Fibroblast of lung (primary cell): ENCODE results near the gene ANKRD44. TPM values are rescaled to one million over a fixed set of nuclear protein-coding genes. Genes with fewer than 3 reads are reported as not detected.

ENCODE experiments used
- DNase-seq, 2 donors: peaks; one replicate each; pipeline versions ENCODE4 v3.0.0 to v3.0.0-alpha.2; 2010; ENCODE audit warnings: low read depth in 2 of 2
- H2AFZ ChIP-seq: 2 replicates; pipeline ENCODE4 v1.5.1; 2012; ENCODE audit warnings: low read length, control low read depth, inconsistent platforms
- H3K27ac ChIP-seq: 2 replicates; pipeline ENCODE4 v1.5.1; 2011; ENCODE audit warnings: low read length, control low read depth; ENCODE audit not compliant: insufficient read depth
- H3K27me3 ChIP-seq: 2 replicates; pipeline ENCODE4 v1.5.1; 2011; ENCODE audit warnings: mild to moderate bottlenecking, low read length; ENCODE audit not compliant: control insufficient read depth, insufficient read depth
- H3K36me3 ChIP-seq: 2 replicates; pipeline ENCODE4 v1.5.1; 2011; ENCODE audit warnings: low read length; ENCODE audit not compliant: control insufficient read depth, insufficient read depth
- H3K4me1 ChIP-seq: 2 replicates; pipeline ENCODE4 v1.5.1; 2011; ENCODE audit warnings: low read length; ENCODE audit not compliant: control insufficient read depth, insufficient read depth; ENCODE audit errors: extremely low read depth
- H3K4me2 ChIP-seq: 2 replicates; pipeline ENCODE4 v1.5.1; 2011; ENCODE audit warnings: low read length, control low read depth; ENCODE audit not compliant: insufficient read depth; ENCODE audit errors: extremely low read depth
- H3K4me3 ChIP-seq, 4 experiments: fragments of 200-600 bp in 1 of 4; sonication (generic) in 1 of 4; replicated peaks in 1 of 4; 2 replicates each; pipeline ENCODE4 v1.5.1; 2011 to 2016; ENCODE audit warnings: low read length in 4 of 4, low read depth in 3 of 4, mild to moderate bottlenecking in 3 of 4, control low read depth in 2 of 4, inconsistent platforms in 1 of 4, mixed read lengths in 1 of 4; ENCODE audit not compliant: insufficient read depth in 1 of 4; ENCODE audit errors: control extremely low read depth in 1 of 4
- H3K79me2 ChIP-seq: 2 replicates; pipeline ENCODE4 v1.5.1; 2012; ENCODE audit warnings: mild to moderate bottlenecking, low read length, inconsistent platforms; ENCODE audit not compliant: control insufficient read depth, insufficient read depth
- H3K9ac ChIP-seq: 2 replicates; pipeline ENCODE4 v1.5.1; 2011; ENCODE audit warnings: mild to moderate bottlenecking, low read length, control low read depth; ENCODE audit not compliant: insufficient read depth
- H3K9me3 ChIP-seq: 2 replicates; pipeline ENCODE4 v1.5.1; 2012; ENCODE audit warnings: low read depth, low read length; ENCODE audit not compliant: control insufficient read depth, insufficient read depth
- H4K20me1 ChIP-seq: 2 replicates; pipeline ENCODE4 v1.5.1; 2011; ENCODE audit warnings: low read length; ENCODE audit not compliant: control insufficient read depth, insufficient read depth; ENCODE audit errors: extremely low read depth
- EZH2 ChIP-seq: IDR thresholded peaks from 2 replicates; pipeline ENCODE4 v1.5.1; 2012; ENCODE audit warnings: low read length, control low read depth, mild to moderate bottlenecking; ENCODE audit errors: missing control alignments
- polyA plus RNA-seq, 2 donors: library from polyadenylated mRNA; depleted of rRNA in 1 of 2; stranded (reverse) in 1 of 2; unstranded in 1 of 2; fragments of >200 nt; gene quantifications; 2 replicates each; pipeline ENCODE4 v1.2.1, GENCODE V29; 2011 to 2012; ENCODE audit warnings: missing spikeins in 1 of 2
- total RNA-seq: library from RNA; depleted of rRNA; stranded (reverse); fragments of >200 nt; gene quantifications from 2 replicates; pipeline ENCODE4 v1.2.1, GENCODE V29; 2014
- TF ChIP-seq, protein P1 (sequence below), 2 donors: IDR thresholded peaks in 1 of 2; conservative IDR thresholded peaks in 1 of 2; 1 replicate in 1 of 2; 2 replicates in 1 of 2; pipeline ENCODE4 v1.5.1; 2011 to 2012; ENCODE audit warnings: low read length in 2 of 2, control low read depth in 1 of 2, inconsistent platforms in 1 of 2, low read depth in 1 of 2, mild to moderate bottlenecking in 1 of 2

The ANKRD44 gene
- total and polyA plus RNA-seq, 2 donors (not counting 1 experiment from before 2014, with no cell fraction given) = 7.6 to 9.7 TPM

DNA sequence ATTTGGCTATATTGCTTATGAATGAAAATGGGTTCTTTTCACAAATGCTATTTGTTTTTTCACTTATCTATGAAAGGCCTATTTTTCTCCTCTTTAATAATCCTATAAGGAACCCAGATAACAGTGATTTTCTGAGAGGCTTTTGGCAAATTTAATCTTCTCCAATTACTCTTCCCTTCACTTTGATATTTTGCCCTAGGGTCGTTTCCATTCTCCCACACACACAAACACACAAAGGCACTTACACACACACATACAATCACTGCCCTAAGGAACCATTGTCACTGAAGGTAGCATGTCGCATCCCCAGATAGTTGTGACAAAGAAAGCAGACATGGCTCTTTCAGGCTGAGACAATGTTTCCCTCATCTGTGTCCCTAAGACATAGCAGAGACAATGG, 213.9 kb downstream of the ANKRD44 start:
- H3K79me2 ChIP-seq = no peaks in the 10 kb centered on the region
- TF ChIP-seq, protein P1, sequence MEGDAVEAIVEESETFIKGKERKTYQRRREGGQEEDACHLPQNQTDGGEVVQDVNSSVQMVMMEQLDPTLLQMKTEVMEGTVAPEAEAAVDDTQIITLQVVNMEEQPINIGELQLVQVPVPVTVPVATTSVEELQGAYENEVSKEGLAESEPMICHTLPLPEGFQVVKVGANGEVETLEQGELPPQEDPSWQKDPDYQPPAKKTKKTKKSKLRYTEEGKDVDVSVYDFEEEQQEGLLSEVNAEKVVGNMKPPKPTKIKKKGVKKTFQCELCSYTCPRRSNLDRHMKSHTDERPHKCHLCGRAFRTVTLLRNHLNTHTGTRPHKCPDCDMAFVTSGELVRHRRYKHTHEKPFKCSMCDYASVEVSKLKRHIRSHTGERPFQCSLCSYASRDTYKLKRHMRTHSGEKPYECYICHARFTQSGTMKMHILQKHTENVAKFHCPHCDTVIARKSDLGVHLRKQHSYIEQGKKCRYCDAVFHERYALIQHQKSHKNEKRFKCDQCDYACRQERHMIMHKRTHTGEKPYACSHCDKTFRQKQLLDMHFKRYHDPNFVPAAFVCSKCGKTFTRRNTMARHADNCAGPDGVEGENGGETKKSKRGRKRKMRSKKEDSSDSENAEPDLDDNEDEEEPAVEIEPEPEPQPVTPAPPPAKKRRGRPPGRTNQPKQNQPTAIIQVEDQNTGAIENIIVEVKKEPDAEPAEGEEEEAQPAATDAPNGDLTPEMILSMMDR (conservative IDR thresholded peaks at IDR 0.05 in 1 of 2, IDR thresholded peaks at IDR 0.05 in 1 of 2; ENCODE audit: low read depth in 1 of 2, low read length in 2 of 2) = no peak
- no peak for TF ChIP-seq EZH2
- no peak overlapping the region for H3K4me2 ChIP-seq
- H3K9me3 ChIP-seq = no peaks in the 10 kb centered on the region
- H3K9ac ChIP-seq = no peak overlapping the region
- H3K36me3 ChIP-seq = no peaks in the 10 kb centered on the region
- H3K4me3 ChIP-seq = no peak overlapping the region
- H2AFZ ChIP-seq = no peak overlapping the region
- no peak overlapping the region for H3K27ac ChIP-seq
- peaks cover 5% of the 10 kb centered on the region for H3K4me1 ChIP-seq
- DNase-seq = no peak
- no peaks in the 10 kb centered on the region for H4K20me1 ChIP-seq
- no peaks in the 10 kb centered on the region for H3K27me3 ChIP-seq

DNA sequence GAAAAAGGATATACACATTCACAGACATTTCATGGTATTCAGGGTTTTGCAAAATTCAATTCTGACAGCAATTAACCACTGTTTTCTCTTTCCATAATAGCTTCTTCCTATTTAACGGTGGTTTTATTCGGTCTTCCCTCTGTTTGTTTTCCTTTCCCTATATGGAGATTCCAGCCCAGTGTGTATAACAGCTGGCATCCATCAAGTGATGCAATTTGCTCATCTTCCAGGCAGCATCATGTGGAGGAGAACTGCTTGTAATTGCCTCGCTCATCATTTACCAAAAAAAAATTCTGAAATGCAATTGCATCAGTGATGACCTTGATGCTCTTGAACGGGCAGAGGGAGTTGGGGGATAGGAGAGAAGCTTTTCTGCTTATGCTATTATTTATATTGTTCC, 218.1 kb downstream of the ANKRD44 start:
- Histone ChIP-seq H3K79me2 (no peaks in the 10 kb centered on the region), H3K36me3 (no peaks in the 10 kb centered on the region), H2AFZ (no peak overlapping the region), H3K4me3 (peak overlapping the region in 1 of 4 experiments; percentile 3), H3K9me3 (no peaks in the 10 kb centered on the region), H3K4me2 (no peak overlapping the region), H3K27me3 (no peaks in the 10 kb centered on the region), H3K4me1 (no peaks in the 10 kb centered on the region), H3K27ac (no peak overlapping the region), H4K20me1 (no peaks in the 10 kb centered on the region), H3K9ac (no peak overlapping the region)
- peak; percentile 75 to 94 for DNase-seq
- TF ChIP-seq, protein P1 (conservative IDR thresholded peaks at IDR 0.05 in 1 of 2, IDR thresholded peaks at IDR 0.05 in 1 of 2; ENCODE audit: low read depth in 1 of 2, low read length in 2 of 2) = no peak
- no peak for TF ChIP-seq EZH2

DNA sequence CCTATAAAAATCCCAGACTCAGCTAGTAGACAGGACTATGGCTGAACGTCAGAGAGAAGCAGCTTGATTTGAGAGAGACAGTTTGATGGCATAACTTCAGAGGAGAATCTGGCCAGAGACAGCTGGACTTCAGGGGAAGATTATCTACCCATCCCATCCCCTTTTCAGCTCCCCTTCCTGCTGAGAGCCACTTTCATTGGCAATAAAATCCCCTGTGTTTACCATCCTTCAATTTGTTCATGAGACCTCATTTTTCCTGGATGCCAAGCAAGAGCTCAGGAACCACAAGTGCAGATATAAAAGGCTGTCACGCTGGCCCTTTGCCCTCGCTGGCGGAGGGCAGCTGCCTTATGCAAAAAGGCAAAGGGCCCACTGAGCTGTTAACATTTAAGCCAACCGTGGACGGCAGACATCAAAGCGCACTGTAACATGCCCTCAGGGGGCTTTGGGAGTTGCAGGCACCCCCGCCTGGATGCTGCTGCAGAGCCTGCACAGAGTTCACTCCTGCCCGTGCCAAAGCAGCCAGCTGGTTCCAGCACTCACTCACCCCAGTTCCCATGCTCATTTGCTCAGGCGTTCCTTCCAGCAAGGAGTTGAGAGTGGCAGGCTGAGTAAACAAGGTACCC, 219.7 kb downstream of the ANKRD44 start:
- H3K9me3 ChIP-seq = no peaks in the 10 kb centered on the region
- H3K4me3 ChIP-seq = no peak overlapping the region
- H3K4me2 ChIP-seq = no peak overlapping the region
- no peak for DNase-seq
- H3K27ac ChIP-seq = no peak overlapping the region
- H2AFZ ChIP-seq = no peak overlapping the region
- TF ChIP-seq EZH2 = no peak
- H4K20me1 ChIP-seq = no peaks in the 10 kb centered on the region
- no peak overlapping the region for H3K9ac ChIP-seq
- H3K4me1 ChIP-seq = no peaks in the 10 kb centered on the region
- H3K79me2 ChIP-seq = no peaks in the 10 kb centered on the region
- no peaks in the 10 kb centered on the region for H3K27me3 ChIP-seq
- H3K36me3 ChIP-seq = no peaks in the 10 kb centered on the region
